22Rv1 (cell line): Measurements from ENCODE around the gene MICB.

ENCODE experiments used
- CTCF ChIP-seq: fragments of 450-650 bp; IDR thresholded peaks from 2 replicates; pipeline ENCODE4 v1.5.1; 2017; ENCODE audit warnings: mild to moderate bottlenecking
- ZFX ChIP-seq: fragments of 450-650 bp; IDR thresholded peaks from 2 replicates; pipeline ENCODE4 v1.6.1; 2017; ENCODE audit warnings: antibody characterized with exemption, borderline replicate concordance

- TF ChIP-seq CTCF, result no peak
- no peak for TF ChIP-seq ZFX
Observed at GRCh38 chr6:31541059-31541657, 43.2 kb downstream of the MICB start.
